Stimulated activated CD4-positive, alpha-beta T cell treated with anti-CD3 and anti-CD28 coated beads, Interleukin-15, amount 100 ng/mL, for 48 hours (primary cell): ENCODE data around the gene TPM1.

Experiments
- DNase-seq, 2 donors: peaks; one replicate each; pipeline ENCODE4 v3.0.0-alpha.2; 2020; ENCODE audit warnings: low read depth in 2 of 2

Gene TPM1

GRCh38 chr15:63016234-63016633 lies 26.3 kb upstream of the TPM1 start:
- DNase-seq = no peak

DNA sequence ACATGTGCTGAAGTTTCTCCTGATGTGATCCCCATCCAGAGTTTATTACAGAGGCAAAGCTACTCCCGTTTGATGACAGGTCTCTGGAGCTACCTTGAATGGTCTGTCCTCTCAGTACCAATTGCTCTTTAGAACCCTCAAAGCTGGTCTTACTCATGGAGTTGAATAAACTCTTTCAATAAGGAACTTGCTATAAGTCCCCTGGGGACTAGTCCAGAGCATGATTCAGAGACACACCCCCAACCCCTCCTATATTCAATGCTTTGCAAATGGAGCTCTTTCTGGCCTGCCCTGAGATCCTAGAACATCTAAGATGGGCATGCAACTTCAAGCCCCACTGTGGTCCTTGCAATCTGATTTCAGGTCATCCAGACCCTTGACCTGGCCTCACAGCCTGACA lies 23.9 kb upstream of the TPM1 start:
- DNase-seq = no peak

DNA sequence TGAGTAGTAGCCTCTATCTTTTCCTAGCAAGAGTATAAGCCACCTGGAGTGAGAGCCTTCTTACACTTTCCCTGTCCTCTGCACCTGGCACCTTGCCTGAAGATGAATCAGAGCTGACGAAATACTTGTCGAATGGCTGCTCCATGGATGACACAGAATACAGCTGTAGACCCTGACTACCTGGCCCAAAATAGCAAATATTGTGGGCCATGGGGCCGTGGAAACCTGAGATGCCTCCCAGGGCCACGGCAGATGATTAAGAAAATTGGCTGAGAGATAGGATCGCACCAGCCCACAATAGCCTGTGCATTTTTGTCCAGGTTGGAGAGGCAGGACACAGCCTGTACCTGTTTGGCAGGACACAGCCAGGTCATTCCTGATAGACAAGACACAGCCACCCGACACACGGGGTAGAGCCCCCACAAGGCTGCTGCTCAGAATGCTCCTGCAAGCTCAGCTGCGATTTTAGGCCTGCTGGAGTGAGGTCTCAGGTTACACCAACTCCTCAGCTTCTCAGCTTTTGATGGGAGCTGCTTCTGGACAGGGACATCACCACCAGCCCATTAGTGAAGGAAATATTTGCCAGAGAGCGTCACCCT lies 22.9 kb upstream of the TPM1 start:
- DNase-seq = no peak

DNA sequence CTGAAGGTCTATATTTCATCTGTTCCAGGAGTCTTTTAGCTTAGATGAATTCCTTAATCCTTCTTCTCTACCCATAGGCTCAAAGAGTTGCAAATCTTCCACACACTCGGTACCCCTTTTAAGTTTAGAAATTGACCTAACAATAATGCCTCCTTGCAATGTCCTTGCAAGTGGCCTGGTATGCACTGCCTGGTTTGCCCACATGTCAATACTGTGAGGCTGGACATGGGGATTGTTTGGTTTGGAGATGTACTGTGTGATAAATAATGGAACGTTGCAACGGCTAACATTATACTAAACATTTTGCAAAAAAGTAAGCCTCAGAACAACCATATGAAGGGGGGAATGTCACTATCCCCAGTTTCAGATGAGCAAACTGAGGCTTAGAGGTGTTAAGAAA lies 22.4 kb upstream of the TPM1 start:
- DNase-seq = no peak

GRCh38 chr15:63020759-63021430 lies 21.7 kb upstream of the TPM1 start:
- DNase-seq = no peak

DNA sequence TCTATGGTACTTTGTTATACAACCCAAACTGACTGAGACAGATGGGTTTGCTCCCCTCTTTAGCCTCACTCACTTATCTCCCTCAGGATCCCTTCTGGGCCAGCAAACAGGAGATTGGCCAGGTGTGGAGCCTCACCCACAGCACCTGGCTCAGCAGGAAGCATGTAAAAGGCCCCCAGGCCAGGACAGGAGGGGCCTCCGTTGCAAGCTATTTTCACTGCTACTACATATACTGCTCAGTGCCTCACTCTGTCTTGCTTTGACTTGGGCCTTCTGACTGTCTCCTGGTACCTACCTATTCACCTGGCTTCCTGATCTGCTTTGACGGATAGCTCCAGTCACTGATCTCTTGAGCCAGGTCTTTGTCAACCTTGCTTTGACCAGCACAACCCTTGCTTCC lies 20.4 kb upstream of the TPM1 start:
- no peak for DNase-seq

DNA sequence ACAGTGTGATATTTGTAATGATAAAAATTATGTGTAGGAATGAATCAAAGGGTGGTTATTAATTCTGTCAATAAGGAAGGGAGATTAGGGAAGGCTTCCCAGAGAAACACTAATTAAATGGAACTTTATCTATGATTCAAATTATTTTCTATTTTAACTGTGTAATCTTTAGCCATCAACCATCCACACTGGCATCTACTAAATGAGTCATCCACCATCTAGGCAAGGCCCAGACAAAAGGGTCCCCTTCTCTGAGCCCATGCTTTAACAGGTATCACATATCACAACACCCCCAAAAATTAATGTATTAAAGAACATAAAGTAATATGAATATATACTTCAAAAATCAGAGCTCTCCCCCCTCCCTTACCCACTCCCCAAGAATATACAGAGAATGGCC lies 19.9 kb upstream of the TPM1 start:
- no peak for DNase-seq

- no peak for DNase-seq
Observed at GRCh38 chr15:63023351-63023945, 19.1 kb upstream of the TPM1 start.

- DNase-seq = no peak
Observed at GRCh38 chr15:63025460-63025859, 17.1 kb upstream of the TPM1 start.

DNA sequence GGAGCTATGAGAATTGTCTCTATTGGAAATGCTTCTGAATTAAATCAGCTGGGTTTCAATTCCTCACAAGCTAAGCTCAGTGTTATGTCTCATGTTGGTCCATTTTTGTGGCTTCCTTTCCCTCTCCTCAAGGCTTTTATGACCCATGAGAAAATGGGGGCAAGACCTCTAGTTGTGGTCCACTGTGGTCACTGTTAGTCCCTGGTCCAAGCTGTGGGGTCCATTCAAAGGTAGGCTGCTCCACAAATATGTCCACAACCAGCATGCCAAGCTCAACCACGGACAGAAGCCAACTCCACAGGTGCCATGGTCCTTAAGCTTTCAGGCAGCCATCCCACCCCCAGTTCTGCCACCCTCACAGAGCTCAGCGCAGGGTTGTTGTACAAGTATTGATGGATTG lies 14.9 kb upstream of the TPM1 start:
- DNase-seq = no peak

- no peak for DNase-seq
Observed at GRCh38 chr15:63028442-63029110, 14.0 kb upstream of the TPM1 start.

DNA sequence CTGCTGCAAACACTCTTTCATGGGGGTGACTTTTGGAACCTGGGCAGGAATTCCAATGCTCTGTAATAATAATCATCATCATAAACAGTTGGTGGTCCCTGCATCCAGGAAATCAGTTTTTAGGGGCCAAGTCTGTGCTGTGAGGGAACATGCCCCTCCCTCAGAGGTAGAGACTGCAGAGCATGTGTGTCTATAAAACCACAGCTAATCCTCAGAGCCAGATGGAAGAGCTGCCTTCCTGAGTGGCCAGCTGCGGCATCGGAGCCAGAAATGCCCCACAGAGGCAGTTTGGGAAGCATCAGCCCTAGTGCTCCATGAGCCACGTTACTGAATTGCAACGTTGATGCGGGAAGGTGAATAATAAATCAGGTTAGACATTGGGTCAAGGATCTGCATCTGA lies 12.9 kb upstream of the TPM1 start:
- no peak for DNase-seq

DNA sequence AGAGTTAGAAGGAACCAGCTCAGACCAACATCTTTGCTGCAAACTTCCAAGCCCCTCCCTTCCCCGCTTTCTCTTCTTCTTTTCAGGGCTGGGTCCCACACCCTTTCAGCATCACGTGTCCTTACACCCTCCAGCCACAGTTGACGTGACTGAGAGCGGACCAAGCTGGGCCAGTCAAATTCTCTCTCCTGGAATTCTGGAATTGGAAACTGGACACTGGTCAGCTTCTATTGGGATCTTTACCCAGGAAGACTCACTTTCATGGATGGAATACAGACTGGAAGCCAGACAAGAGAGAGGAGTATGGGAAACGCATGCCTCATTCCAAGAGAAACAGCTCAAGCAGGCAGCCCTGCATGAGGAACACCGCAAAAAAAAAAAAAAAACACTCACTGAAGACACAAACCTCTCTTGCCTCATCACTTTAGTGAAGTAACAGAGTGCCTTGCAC lies 12.4 kb upstream of the TPM1 start:
- DNase-seq = no peak

DNA sequence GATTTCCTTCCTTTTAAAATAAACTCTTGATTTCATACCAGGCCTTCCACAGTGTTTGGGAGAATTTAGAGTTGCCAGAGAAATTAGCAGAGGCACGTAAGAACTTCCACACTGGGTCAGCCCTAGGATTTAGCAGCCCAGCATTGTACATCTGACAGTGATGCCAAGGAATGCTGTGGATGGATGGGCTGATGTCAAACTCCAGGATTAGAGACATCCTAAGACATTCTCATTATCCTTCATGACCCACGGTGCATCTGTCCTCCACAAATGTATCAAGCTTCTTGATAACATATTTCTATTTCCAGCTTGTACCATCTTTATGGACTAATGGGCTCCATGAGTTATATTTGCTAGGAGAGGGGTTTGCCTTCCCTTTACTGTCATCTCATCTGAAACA lies 8.0 kb upstream of the TPM1 start:
- DNase-seq = no peak

DNA sequence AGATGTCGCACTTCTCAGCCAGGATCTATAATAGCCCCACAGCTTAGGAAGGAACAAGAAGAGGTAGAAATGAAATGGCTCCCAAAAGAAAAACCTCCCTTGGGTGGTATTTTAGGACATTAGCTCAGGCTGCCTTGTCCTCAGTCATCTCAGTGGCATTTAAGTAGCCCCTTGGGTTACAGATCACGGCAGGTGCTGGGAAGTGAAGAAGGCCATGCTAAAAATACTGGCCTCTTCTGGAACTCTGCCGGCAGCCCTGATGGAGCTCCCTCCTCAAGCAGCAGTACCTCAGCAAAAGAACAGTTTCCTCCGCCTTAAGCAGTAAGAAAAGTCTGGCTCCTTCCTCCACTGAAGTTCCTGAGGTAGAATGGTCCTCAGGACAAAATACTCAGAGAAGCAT lies 7.3 kb upstream of the TPM1 start:
- DNase-seq = no peak

- no peak for DNase-seq
Observed at GRCh38 chr15:63035977-63036376, 6.6 kb upstream of the TPM1 start.

GRCh38 chr15:63037976-63038720 lies 4.4 kb upstream of the TPM1 start:
- no peak for DNase-seq

DNA sequence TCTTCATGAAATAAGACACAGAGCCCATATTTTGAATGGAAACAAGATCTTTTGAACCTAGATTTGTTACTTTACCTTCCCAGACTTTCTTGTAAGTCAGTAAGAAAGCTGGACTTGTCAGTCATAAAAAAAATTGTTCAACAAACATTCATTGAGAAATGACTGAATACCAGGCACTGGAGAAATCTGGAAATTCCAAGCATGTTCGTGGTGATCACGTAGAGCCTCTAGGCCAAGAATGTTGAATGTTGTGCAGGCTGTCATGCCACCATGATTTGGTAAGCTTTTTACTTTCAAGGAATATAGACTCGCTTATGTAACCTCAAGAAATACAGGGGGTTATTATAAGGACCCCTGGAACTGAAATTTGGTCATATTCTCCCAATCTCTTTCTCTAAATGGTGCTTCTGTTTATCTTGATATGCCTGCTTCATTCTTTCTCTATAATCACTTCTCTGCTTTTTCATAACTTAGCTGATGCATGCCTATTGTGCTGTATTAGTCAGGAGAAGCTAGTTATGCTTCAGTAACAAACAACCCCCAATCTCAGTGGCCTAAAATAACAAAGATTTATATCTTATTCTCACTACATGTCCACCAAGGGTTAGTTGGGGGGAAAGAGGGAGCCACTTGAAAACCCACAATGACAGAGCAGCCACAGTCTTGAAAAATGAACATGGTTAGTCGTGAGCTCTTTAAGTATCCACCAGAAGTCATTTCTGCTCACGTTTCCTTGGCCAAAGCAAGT lies 3.4 kb upstream of the TPM1 start:
- DNase-seq = no peak

- no peak for DNase-seq
Observed at GRCh38 chr15:63039811-63040210, 2.7 kb upstream of the TPM1 start.

DNA sequence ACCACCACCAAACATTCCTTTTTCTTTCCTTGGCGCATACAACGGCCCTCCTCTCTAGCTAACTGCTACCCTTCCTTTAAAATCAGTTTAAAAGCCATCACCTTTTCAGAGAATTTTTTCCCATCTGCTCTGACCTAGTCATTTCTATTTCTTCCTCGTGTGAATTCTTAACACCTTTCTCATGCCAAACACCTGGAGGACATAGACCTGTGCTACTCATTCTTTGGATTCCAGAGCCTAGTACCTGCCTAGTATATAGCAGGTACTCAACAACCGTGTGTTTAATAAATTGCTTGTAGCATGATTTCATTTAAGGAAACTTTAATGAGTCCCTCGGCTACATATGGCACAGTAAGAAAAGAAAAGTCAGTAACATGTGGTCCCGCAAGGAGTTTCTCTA lies 2.0 kb upstream of the TPM1 start:
- no peak for DNase-seq

GRCh38 chr15:63040954-63041353 lies 1.6 kb upstream of the TPM1 start:
- DNase-seq = no peak
